Glomerular endothelial cell (primary cell): Measurements from ENCODE around the gene ATAD3C. TPM values are rescaled to one million over a fixed set of nuclear protein-coding genes. Genes with fewer than 3 reads are reported as not detected.
"Not testable (repeated sequence)": the region's sequence is repeated elsewhere in the genome, so short reads cannot be mapped to it uniquely, and the experiment has no call there.

Experiments
- DNase-seq: peaks from one replicate; pipeline ENCODE4 v3.0.0-alpha.2; 2011; ENCODE audit warnings: low read depth, low spot score; ENCODE audit errors: extremely low read depth
- total RNA-seq: library from RNA; depleted of rRNA; stranded (reverse); fragments of >200 nt; gene quantifications from 2 replicates; pipeline ENCODE4 v1.2.3, GENCODE V29; 2015

ATAD3C gene
- total RNA-seq, 1 donor from 2014 or later = not detected

GRCh38 chr1:1494311-1494710, 44.8 kb downstream of the ATAD3C start:
- not testable (repeated sequence) for DNase-seq

DNA sequence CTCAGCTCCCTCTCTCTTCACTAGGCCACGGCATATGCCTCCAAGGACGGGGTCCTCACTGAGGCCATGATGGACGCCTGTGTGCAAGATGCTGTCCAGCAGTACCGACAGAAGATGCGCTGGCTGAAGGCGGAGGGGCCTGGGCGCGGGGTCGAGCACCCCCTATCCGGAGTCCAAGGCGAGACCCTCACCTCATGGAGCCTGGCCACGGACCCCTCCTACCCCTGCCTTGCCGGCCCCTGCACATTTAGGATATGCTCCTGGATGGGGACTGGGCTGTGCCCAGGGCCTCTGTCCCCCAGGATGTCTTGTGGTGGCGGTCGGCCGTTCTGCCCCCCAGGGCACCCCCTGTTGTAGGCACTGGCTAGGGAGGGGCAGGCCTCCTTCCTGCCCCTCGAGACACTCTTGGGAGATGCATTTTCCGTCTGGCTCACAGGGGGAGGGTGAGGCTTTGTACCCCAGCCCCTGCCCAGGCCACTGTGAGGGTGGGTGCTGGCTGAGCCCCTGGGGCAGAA, 46.0 kb downstream of the ATAD3C start:
- DNase-seq = not testable (repeated sequence)

GRCh38 chr1:1504777-1505365, 55.4 kb downstream of the ATAD3C start:
- DNase-seq = not testable (repeated sequence)

DNA sequence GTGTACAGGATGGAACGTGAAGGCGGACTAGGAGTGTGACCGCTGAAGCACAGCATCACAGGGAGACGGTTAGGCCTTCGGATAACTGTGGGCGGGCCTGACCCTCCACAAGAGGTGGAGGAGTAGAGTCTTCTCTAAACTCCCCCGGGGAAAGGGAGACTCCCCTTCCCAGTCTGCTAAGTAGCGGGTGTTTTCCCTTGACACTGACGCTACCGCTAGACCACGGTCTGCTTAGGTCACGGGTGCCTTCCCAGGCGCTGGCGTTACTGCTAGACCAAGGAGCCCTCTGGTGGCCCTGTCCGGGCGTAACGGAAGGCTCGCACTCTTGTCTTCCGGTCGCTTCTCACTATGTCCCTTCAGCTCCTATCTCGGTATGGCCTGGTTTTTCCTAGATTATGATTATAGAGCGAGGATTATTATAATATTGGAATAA, 55.9 kb downstream of the ATAD3C start:
- not testable (repeated sequence) for DNase-seq

DNA sequence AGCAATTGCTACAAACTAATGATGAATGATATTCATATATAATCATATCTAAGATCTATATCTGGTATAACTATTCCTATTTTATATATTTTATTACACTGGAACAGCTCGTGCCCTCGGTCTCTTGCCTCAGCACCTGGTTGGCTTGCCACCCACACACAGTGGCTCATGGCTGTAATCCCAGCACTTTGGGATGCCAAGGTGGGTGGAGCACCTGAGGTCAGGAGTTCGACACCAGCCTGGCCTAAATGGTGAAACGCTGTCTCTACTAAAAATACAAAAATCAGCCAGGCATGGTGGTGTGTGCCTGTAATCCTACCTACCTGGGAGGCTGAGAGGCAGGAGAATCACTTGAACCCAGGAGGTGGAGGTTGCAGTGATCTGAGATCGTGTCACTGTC, 56.3 kb downstream of the ATAD3C start:
- DNase-seq = not testable (repeated sequence)

- DNase-seq = no peak
Observed at GRCh38 chr1:1507305-1507704, 57.8 kb downstream of the ATAD3C start.

GRCh38 chr1:1508775-1509464, 59.4 kb downstream of the ATAD3C start:
- DNase-seq = not testable (repeated sequence)

- DNase-seq = not testable (repeated sequence)
Observed at GRCh38 chr1:1509465-1509850, 60.0 kb downstream of the ATAD3C start.

GRCh38 chr1:1510912-1511532, 61.5 kb downstream of the ATAD3C start:
- no peak for DNase-seq

DNA sequence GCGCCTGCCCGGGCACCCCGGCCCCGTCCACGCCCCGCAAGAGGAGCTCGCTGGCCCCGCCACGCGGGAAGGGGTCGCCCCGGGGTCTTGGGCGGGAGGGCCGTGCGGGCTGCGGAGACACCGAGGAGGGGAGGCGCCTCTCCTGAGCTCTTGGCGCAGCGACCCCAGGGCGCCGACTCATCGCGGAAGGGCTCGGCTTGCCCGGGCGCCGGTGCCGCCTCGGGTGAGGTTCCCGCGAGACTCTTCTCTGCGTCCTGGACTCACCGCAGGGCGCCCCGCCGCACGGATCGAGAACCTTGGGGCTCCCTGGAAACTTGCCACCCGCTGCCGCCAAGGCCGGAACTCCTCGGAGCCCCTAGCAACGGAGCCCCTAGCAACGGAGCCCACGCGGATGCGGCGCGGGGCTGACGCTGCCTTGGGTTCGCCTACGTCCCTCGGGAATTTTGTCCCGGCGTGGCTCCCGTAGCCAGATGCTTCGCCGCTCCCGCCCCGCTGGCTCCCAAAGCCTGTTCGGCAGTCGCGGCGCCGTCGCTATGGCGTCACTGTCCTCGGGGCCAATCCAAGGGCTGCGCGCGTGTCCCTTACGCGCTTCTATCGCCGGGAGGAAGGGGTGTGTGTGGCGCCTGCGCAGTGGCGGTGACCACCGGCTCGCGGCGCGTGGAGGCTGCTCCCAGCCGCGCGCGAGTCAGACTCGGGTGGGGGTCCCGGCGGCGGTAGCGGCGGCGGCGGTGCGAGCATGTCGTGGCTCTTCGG, 62.2 kb downstream of the ATAD3C start, which contains the start of gene ATAD3A:
Gene ATAD3A, plus strand, starts transcription at position 630 of the 753 bp plus-strand sequence. Its CDS starts 107 bp downstream, at position 737.
- DNase-seq = peak; percentile 73

DNA sequence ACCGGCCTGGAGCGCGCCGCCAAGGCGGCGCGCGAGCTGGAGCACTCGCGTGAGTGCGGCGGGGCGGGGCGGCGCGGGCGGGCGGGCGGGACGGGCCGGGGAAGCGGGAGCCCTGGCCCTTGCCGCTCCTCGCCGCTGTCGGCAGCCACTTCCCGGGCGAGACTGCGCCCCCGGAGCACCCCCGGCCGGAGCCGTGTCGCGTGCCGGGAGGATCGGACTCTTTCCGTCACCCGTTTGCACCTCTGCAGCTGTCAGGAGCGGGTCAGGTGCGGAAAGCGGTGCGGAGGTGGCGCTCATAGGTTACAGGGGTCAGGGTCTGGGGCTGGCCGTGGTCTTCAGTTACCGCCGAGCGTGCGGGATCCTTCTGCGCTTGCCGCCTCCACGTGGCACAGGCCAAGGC, 62.9 kb downstream of the ATAD3C start:
- not testable (repeated sequence) for DNase-seq

GRCh38 chr1:1513675-1514074, 64.2 kb downstream of the ATAD3C start:
- DNase-seq = not testable (repeated sequence)

DNA sequence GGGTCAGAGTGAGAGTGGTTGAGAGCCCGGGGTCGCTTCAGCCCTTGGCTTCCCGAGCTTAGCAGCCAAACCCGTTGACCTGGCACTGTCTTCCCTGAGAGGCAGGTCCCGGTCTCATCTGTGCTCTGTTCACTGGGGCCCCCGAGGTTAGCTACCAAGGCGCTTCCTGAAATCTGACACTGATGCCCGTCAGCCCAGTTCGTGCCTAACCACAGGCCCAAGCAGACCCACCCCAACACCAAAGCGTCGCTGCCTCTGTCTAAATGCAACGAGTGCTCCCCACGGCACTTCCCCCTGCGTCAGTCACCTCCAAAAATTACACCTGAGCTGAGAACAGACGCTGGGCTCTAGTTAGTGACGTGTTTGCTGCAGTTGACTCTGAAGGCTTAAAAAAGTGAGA, 64.9 kb downstream of the ATAD3C start:
- DNase-seq = not testable (repeated sequence)

- DNase-seq = not testable (repeated sequence)
Observed at GRCh38 chr1:1516923-1517322, 67.4 kb downstream of the ATAD3C start.

GRCh38 chr1:1517973-1518620, 68.6 kb downstream of the ATAD3C start:
- no peak for DNase-seq

DNA sequence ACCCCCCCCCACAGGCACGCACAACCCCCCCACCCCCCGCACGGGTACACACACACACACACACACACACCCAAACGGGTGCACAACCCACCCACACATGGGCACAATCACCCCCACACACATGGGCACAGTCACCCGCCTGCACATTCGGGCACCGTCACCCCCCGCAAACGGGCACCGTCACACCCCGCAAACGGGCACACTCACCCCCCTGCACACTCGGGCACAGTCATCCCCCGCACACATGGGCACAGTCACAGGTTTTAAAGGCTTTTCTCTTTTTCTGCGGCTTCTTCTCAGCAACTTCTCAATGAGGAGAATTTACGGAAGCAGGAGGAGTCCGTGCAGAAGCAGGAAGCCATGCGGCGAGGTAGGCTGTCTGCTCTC, 69.1 kb downstream of the ATAD3C start:
- DNase-seq = not testable (repeated sequence)
